KMS-11 (cell line): ENCODE data around the gene PTPN14.

Experiments used
- H2AFZ ChIP-seq: fragments of 200-600 bp; sonication (generic); 2 replicates; pipeline ENCODE4 v1.6.1; 2016; ENCODE audit warnings: antibody characterized with exemption, mixed run types, low read depth
- H3K27ac ChIP-seq: fragments of 200-600 bp; sonication (generic); 2 replicates; pipeline ENCODE4 v1.6.1; 2016; ENCODE audit warnings: mild to moderate bottlenecking, mixed run types
- H3K27me3 ChIP-seq: fragments of 200-600 bp; sonication (generic); 2 replicates; pipeline ENCODE4 v1.6.1; 2017; ENCODE audit warnings: mild to moderate bottlenecking, low read depth, mixed run types, moderate library complexity; ENCODE audit not compliant: insufficient read depth
- H3K36me3 ChIP-seq: fragments of 200-600 bp; sonication (generic); 2 replicates; pipeline ENCODE4 v1.6.1; 2017; ENCODE audit warnings: mild to moderate bottlenecking, mixed run types; ENCODE audit not compliant: insufficient read depth
- H3K4me1 ChIP-seq: fragments of 200-600 bp; sonication (generic); 2 replicates; pipeline ENCODE4 v1.6.1; 2016; ENCODE audit warnings: mild to moderate bottlenecking, low read depth, mixed run types; ENCODE audit not compliant: poor library complexity, severe bottlenecking
- H3K4me2 ChIP-seq: fragments of 200-600 bp; sonication (generic); 2 replicates; pipeline ENCODE4 v1.7.0; 2016; ENCODE audit warnings: mild to moderate bottlenecking, mixed run types
- H3K4me3 ChIP-seq: fragments of 200-600 bp; sonication (generic); IDR thresholded peaks from 2 replicates; pipeline ENCODE4 v1.6.1; 2017; ENCODE audit warnings: low read depth, low read length, mixed read lengths; ENCODE audit not compliant: insufficient read depth
- H3K79me2 ChIP-seq: fragments of 200-600 bp; sonication (generic); 2 replicates; pipeline ENCODE4 v1.6.1; 2016; ENCODE audit warnings: low read depth, mixed run types; ENCODE audit not compliant: insufficient read depth
- H3K9ac ChIP-seq: fragments of 200-600 bp; sonication (generic); 2 replicates; pipeline ENCODE4 v1.6.1; 2016; ENCODE audit warnings: mild to moderate bottlenecking, mixed run types
- H4K20me1 ChIP-seq: fragments of 200-600 bp; sonication (generic); 2 replicates; pipeline ENCODE4 v1.6.1; 2016; ENCODE audit warnings: mild to moderate bottlenecking, mixed run types; ENCODE audit not compliant: insufficient read depth
- CTCF ChIP-seq: fragments of 200-600 bp; sonication (generic); conservative IDR thresholded peaks from 2 replicates; pipeline ENCODE4 v1.6.1; 2017; ENCODE audit warnings: low read depth, mild to moderate bottlenecking, antibody characterized with exemption, low read length, moderate library complexity, mixed read lengths

The PTPN14 gene

GRCh38 chr1:214415131-214415530 lies 136.3 kb downstream of the PTPN14 start:
- Histone ChIP-seq H3K36me3 (no peaks in the 10 kb centered on the region), H3K27ac (no peak overlapping the region), H2AFZ (no peak overlapping the region), H3K4me1 (peaks cover 12% of the 10 kb centered on the region), H3K4me2 (no peak overlapping the region), H4K20me1 (no peaks in the 10 kb centered on the region), H3K9ac (no peak overlapping the region), H3K27me3 (no peaks in the 10 kb centered on the region), H3K79me2 (no peaks in the 10 kb centered on the region), H3K4me3 (no peak overlapping the region)
- TF ChIP-seq CTCF: no peak

- H3K27ac ChIP-seq: no peak overlapping the region
- H3K4me1 ChIP-seq: peaks cover 12% of the 10 kb centered on the region
- H2AFZ ChIP-seq: no peak overlapping the region
- H3K4me2 ChIP-seq: no peak overlapping the region
- no peak overlapping the region for H3K9ac ChIP-seq
- H3K4me3 ChIP-seq: no peak overlapping the region
- H3K79me2 ChIP-seq: no peaks in the 10 kb centered on the region
- no peak for TF ChIP-seq CTCF
- no peaks in the 10 kb centered on the region for H3K36me3 ChIP-seq
- no peaks in the 10 kb centered on the region for H4K20me1 ChIP-seq
- H3K27me3 ChIP-seq: no peaks in the 10 kb centered on the region
These were observed 136.7 kb downstream of the PTPN14 start for GRCh38 chr1:214414691-214415090.

GRCh38 chr1:214413315-214413714 lies 138.1 kb downstream of the PTPN14 start:
- H3K27me3 ChIP-seq: no peaks in the 10 kb centered on the region
- no peaks in the 10 kb centered on the region for H3K36me3 ChIP-seq
- H2AFZ ChIP-seq: no peak overlapping the region
- H3K4me1 ChIP-seq: peaks cover 3% of the 10 kb centered on the region
- no peak overlapping the region for H3K9ac ChIP-seq
- no peaks in the 10 kb centered on the region for H3K79me2 ChIP-seq
- no peak overlapping the region for H3K4me2 ChIP-seq
- no peak overlapping the region for H3K27ac ChIP-seq
- H4K20me1 ChIP-seq: no peaks in the 10 kb centered on the region
- no peak for TF ChIP-seq CTCF
- H3K4me3 ChIP-seq: no peak overlapping the region

- Histone ChIP-seq H3K79me2 (no peaks in the 10 kb centered on the region), H3K4me3 (no peak overlapping the region), H3K4me1 (no peaks in the 10 kb centered on the region), H3K36me3 (no peaks in the 10 kb centered on the region), H4K20me1 (no peaks in the 10 kb centered on the region), H2AFZ (no peak overlapping the region), H3K27ac (no peak overlapping the region), H3K9ac (no peak overlapping the region), H3K4me2 (no peak overlapping the region), H3K27me3 (no peaks in the 10 kb centered on the region)
- TF ChIP-seq CTCF: no peak
These were observed 146.7 kb downstream of the PTPN14 start for GRCh38 chr1:214404571-214405213.
